ENCODE measurements around the gene TXLNG.
A peak's percentile ranks its signal among the peaks of the same experiment; 100 is the strongest.
"Not testable (repeated sequence)": the region's sequence is repeated elsewhere in the genome, so short reads cannot be mapped to it uniquely, and the experiment has no call there.

The TXLNG gene

GRCh38 chrX:16842684-16843083 lies 56.4 kb downstream of the TXLNG start:
- DNase-seq, result no peak

GRCh38 chrX:16843208-16843909 lies 57.1 kb downstream of the TXLNG start:
- DNase-seq, result no peak

- no peak for DNase-seq
Observed at GRCh38 chrX:16845686-16846085, 59.4 kb downstream of the TXLNG start.

- no peak for DNase-seq
Observed at GRCh38 chrX:16848541-16848940, 62.3 kb downstream of the TXLNG start.

GRCh38 chrX:16851421-16851820 lies 65.2 kb downstream of the TXLNG start:
- no peak for DNase-seq

- no peak for DNase-seq
Observed at GRCh38 chrX:16851827-16852226, 65.6 kb downstream of the TXLNG start.

GRCh38 chrX:16852617-16853179 lies 66.4 kb downstream of the TXLNG start:
- DNase-seq, result no peak

GRCh38 chrX:16853537-16853936 lies 67.3 kb downstream of the TXLNG start:
- no peak for DNase-seq

GRCh38 chrX:16855363-16856075 lies 69.3 kb downstream of the TXLNG start:
- no peak for DNase-seq

- not testable (repeated sequence) for DNase-seq
Observed at GRCh38 chrX:16856076-16856404, 69.8 kb downstream of the TXLNG start.

- no peak for DNase-seq
Observed at GRCh38 chrX:16856744-16857143, 70.5 kb downstream of the TXLNG start.

- no peak for DNase-seq
Observed at GRCh38 chrX:16862829-16863228, 76.6 kb downstream of the TXLNG start.

GRCh38 chrX:16867947-16868346 lies 81.7 kb downstream of the TXLNG start:
- DNase-seq, result no peak

- no peak for DNase-seq
Observed at GRCh38 chrX:16868920-16869319, 82.7 kb downstream of the TXLNG start.

GRCh38 chrX:16869393-16870094 lies 83.3 kb downstream of the TXLNG start:
- no peak for DNase-seq

- peak; percentile 69 for DNase-seq
Observed at GRCh38 chrX:16870095-16870861, 84.0 kb downstream of the TXLNG start, which contains the start of gene RBBP7. Gene RBBP7, minus strand, starts transcription at chrX:16870362. Its CDS starts 309 bp downstream, at chrX:16870053.

- DNase-seq, result no peak
Observed at GRCh38 chrX:16870862-16871815, 84.9 kb downstream of the TXLNG start.

- no peak for DNase-seq
Observed at GRCh38 chrX:16873106-16873505, 86.8 kb downstream of the TXLNG start.

- DNase-seq, result no peak
Observed at GRCh38 chrX:16874458-16875095, 88.3 kb downstream of the TXLNG start.

- no peak for DNase-seq
Observed at GRCh38 chrX:16876696-16877095, 90.4 kb downstream of the TXLNG start.

- DNase-seq, result no peak
Observed at GRCh38 chrX:16882169-16882568, 95.9 kb downstream of the TXLNG start.
